Calu3 (cell line): Measurements from ENCODE around the gene CCDC117. TPM values are rescaled to one million over a fixed set of nuclear protein-coding genes. Genes with fewer than 3 reads are reported as not detected.
A peak's percentile ranks its signal among the peaks of the same experiment; 100 is the strongest.
"Not testable (repeated sequence)": the region's sequence is repeated elsewhere in the genome, so short reads cannot be mapped to it uniquely, and the experiment has no call there.

ENCODE experiments used
- BruUV-seq: library from RNA; stranded (reverse); fragments of 400-500 nt; replicated peaks from 2 replicates; lab custom pipeline; 2021; lab: Mats Ljungman, UMichigan
- CTCF ChIA-PET: fragments of 300-600 bp; sonication (Branson Sonifier 250); formaldehyde crosslinking; loops from one replicate; lab custom pipeline; 2022; ENCODE audit warnings: antibody characterized with exemption; lab: Charles Lee
- DNase-seq: peaks from one replicate; pipeline ENCODE4 v3.0.0; 2022
- H3K27ac Mint-ChIP-seq: one replicate; pipeline ENCODE4 v1.8.0; 2022; ENCODE audit warnings: mixed read lengths; ENCODE audit not compliant: unreplicated experiment
- H3K27me3 Mint-ChIP-seq: one replicate; pipeline ENCODE4 v1.8.0; 2022; ENCODE audit warnings: mixed read lengths; ENCODE audit not compliant: unreplicated experiment
- H3K36me3 Mint-ChIP-seq: one replicate; pipeline ENCODE4 v1.8.0; 2022; ENCODE audit warnings: mild to moderate bottlenecking, moderate library complexity, mixed read lengths; ENCODE audit not compliant: insufficient read depth, unreplicated experiment
- H3K4me1 Mint-ChIP-seq: one replicate; pipeline ENCODE4 v1.8.0; 2022; ENCODE audit warnings: mild to moderate bottlenecking, low read depth, mixed read lengths; ENCODE audit not compliant: unreplicated experiment
- H3K4me3 Mint-ChIP-seq: one replicate; pipeline ENCODE4 v1.8.0; 2022; ENCODE audit warnings: mild to moderate bottlenecking, low read depth, moderate library complexity, mixed read lengths; ENCODE audit not compliant: unreplicated experiment
- H3K9me3 Mint-ChIP-seq: one replicate; pipeline ENCODE4 v1.8.0; 2022; ENCODE audit warnings: low read depth, mixed read lengths; ENCODE audit not compliant: unreplicated experiment
- CTCF ChIP-seq: fragments of 200-600 bp; IDR thresholded peaks from one replicate; pipeline ENCODE4 v1.8.0; 2022; ENCODE audit warnings: antibody characterized with exemption; ENCODE audit not compliant: unreplicated experiment
- intact Hi-C: fragments of 100-400 bp; cut with micrococcal nuclease; formaldehyde crosslinking; loops from one replicate; pipeline ENCODE4 v1.10.0; 2022; ENCODE audit not compliant: unreplicated experiment
- total RNA-seq: library from RNA; stranded (reverse); gene quantifications from 2 replicates; pipeline ENCODE4 v1.2.3, GENCODE V29; 2022

Gene CCDC117
- total RNA-seq, 1 experiment from 2014 or later = 27.0 TPM

GRCh38 chr22:28801845-28802594 lies 29.5 kb downstream of the CCDC117 start:
- peak overlapping the region; percentile 97 for H3K27ac Mint-ChIP-seq

GRCh38 chr22:28802595-28803123 lies 30.2 kb downstream of the CCDC117 start:
- CTCF ChIA-PET = interaction anchor here (0.7 kb wide), 3 partner anchors 247 to 800 kb away, joined by 3 to 4 read pairs (median 3); no protein-coding TSS in a partner anchor
- TF ChIP-seq CTCF = no peak
- H3K4me1 Mint-ChIP-seq = peaks cover 23% of the 10 kb centered on the region
- no TSS peak for BruUV-seq
- peak overlapping the region; percentile 97 for H3K27ac Mint-ChIP-seq
- DNase-seq = no peak
- H3K36me3 Mint-ChIP-seq = peaks cover 55% of the 10 kb centered on the region
- intact Hi-C loops = no loop called here
- H3K27me3 Mint-ChIP-seq = no peaks in the 10 kb centered on the region
- no peaks in the 10 kb centered on the region for H3K9me3 Mint-ChIP-seq
- peak overlapping the region; percentile 83 for H3K4me3 Mint-ChIP-seq

More at GRCh38 chr22:28801845-28802594, 29.5 kb downstream of the CCDC117 start:
- peaks cover 62% of the 10 kb centered on the region for H3K36me3 Mint-ChIP-seq
- peak; percentile 41 for DNase-seq
- no TSS peak for BruUV-seq
- TF ChIP-seq CTCF = no peak
- H3K27me3 Mint-ChIP-seq = no peaks in the 10 kb centered on the region
- intact Hi-C loops = no loop called here
- H3K4me1 Mint-ChIP-seq = peaks cover 23% of the 10 kb centered on the region
- no peaks in the 10 kb centered on the region for H3K9me3 Mint-ChIP-seq
- H3K4me3 Mint-ChIP-seq = peak overlapping the region; percentile 83
- CTCF ChIA-PET = interaction anchor here (0.7 kb wide), 3 partner anchors 44 to 572 kb away, joined by 3 to 4 read pairs (median 3); no protein-coding TSS in a partner anchor

GRCh38 chr22:28805426-28805825 lies 32.9 kb downstream of the CCDC117 start:
- DNase-seq, H3K27me3 Mint-ChIP-seq, H3K9me3 Mint-ChIP-seq, H3K27ac Mint-ChIP-seq, CTCF ChIA-PET, H3K4me3 Mint-ChIP-seq, BruUV-seq, intact Hi-C loops: not testable (repeated sequence)
- H3K36me3 Mint-ChIP-seq = peaks cover 41% of the 10 kb centered on the region
- H3K4me1 Mint-ChIP-seq = peaks cover 22% of the 10 kb centered on the region

GRCh38 chr22:28808716-28809355 lies 36.3 kb downstream of the CCDC117 start:
- no peak for TF ChIP-seq CTCF
- CTCF ChIA-PET = interaction anchor here (0.6 kb wide), 1 partner anchor 1844 kb away, joined by 7 read pairs; no protein-coding TSS in a partner anchor
- Mint-ChIP-seq H3K9me3 (no peaks in the 10 kb centered on the region), H3K4me1 (peaks cover 13% of the 10 kb centered on the region), H3K27me3 (no peaks in the 10 kb centered on the region), H3K4me3 (no peak overlapping the region), H3K27ac (peak overlapping the region; percentile 67), H3K36me3 (peaks cover 14% of the 10 kb centered on the region)
- no peak for DNase-seq
- intact Hi-C loops = no loop called here
- BruUV-seq = no TSS peak
